T-helper 2 cell treated with Interferon-gamma antibody and Interleukin-4, amounts not matched to agents 5 μg/mL and 100 μg/mL, for 36 hours (primary cell): ENCODE data around the gene CDX1.

Source experiments
- DNase-seq: peaks from one replicate; pipeline ENCODE4 v3.0.0; 2021; ENCODE audit warnings: low spot score
- H3K27ac Mint-ChIP-seq: one replicate; pipeline ENCODE4 v1.8.0; 2021; ENCODE audit warnings: mild to moderate bottlenecking, mixed read lengths
- H3K27me3 Mint-ChIP-seq: one replicate; pipeline ENCODE4 v1.8.0; 2021; ENCODE audit warnings: low read depth, mixed read lengths
- H3K36me3 Mint-ChIP-seq: one replicate; pipeline ENCODE4 v1.8.0; 2021; ENCODE audit warnings: low read depth, mixed read lengths
- H3K4me1 Mint-ChIP-seq: one replicate; pipeline ENCODE4 v1.8.0; 2021; ENCODE audit warnings: low read depth, mixed read lengths
- H3K4me3 Mint-ChIP-seq: one replicate; pipeline ENCODE4 v1.8.0; 2022; ENCODE audit warnings: mild to moderate bottlenecking, moderate library complexity, mixed read lengths
- H3K9me3 Mint-ChIP-seq: one replicate; pipeline ENCODE4 v1.8.0; 2021; ENCODE audit warnings: mixed read lengths

CDX1 gene

GRCh38 chr5:150214289-150214688, 47.7 kb downstream of the CDX1 start:
- no peaks in the 10 kb centered on the region for H3K9me3 Mint-ChIP-seq
- no peak overlapping the region for H3K27ac Mint-ChIP-seq
- no peak overlapping the region for H3K4me3 Mint-ChIP-seq
- no peak for DNase-seq
- peaks cover 3% of the 10 kb centered on the region for H3K27me3 Mint-ChIP-seq
- H3K4me1 Mint-ChIP-seq = peaks cover 2% of the 10 kb centered on the region
- H3K36me3 Mint-ChIP-seq = no peaks in the 10 kb centered on the region

GRCh38 chr5:150215979-150216944, 49.7 kb downstream of the CDX1 start:
- Mint-ChIP-seq H3K27ac (no peak overlapping the region), H3K9me3 (no peaks in the 10 kb centered on the region), H3K4me1 (peaks cover 1% of the 10 kb centered on the region), H3K27me3 (peaks cover 3% of the 10 kb centered on the region), H3K4me3 (no peak overlapping the region), H3K36me3 (no peaks in the 10 kb centered on the region)
- DNase-seq = no peak

DNA sequence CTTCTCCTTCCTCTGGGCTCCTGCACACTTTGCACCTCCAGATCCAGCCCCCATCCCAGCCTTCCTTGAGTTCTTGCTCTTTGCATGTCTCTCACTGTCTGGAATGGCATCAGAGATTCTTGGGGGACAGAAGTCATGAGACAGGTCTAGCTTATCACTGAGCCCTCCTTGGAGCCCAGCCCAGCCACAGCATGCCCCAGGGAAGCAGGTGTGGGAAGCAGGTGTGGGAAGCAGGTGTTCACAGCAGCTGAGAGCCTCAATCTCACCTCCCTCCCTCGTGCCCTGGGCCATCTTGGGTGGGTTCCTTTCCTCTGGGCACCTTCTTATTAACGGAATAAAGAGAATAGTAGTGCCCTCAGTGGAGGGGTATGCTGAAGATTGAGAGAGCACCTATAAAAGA, 50.5 kb downstream of the CDX1 start:
- Mint-ChIP-seq H3K4me1 (peaks cover 1% of the 10 kb centered on the region), H3K27ac (no peak overlapping the region), H3K9me3 (no peaks in the 10 kb centered on the region), H3K27me3 (peaks cover 3% of the 10 kb centered on the region), H3K36me3 (no peaks in the 10 kb centered on the region), H3K4me3 (no peak overlapping the region)
- no peak for DNase-seq

- peaks cover 3% of the 10 kb centered on the region for H3K27me3 Mint-ChIP-seq
- no peaks in the 10 kb centered on the region for H3K36me3 Mint-ChIP-seq
- peak; percentile 63 for DNase-seq
- no peak overlapping the region for H3K27ac Mint-ChIP-seq
- no peaks in the 10 kb centered on the region for H3K9me3 Mint-ChIP-seq
- no peak overlapping the region for H3K4me3 Mint-ChIP-seq
- H3K4me1 Mint-ChIP-seq = peaks cover 1% of the 10 kb centered on the region
Observed at GRCh38 chr5:150217873-150218692, 51.5 kb downstream of the CDX1 start.

- DNase-seq = no peak
- H3K9me3 Mint-ChIP-seq = no peaks in the 10 kb centered on the region
- H3K27me3 Mint-ChIP-seq = peaks cover 3% of the 10 kb centered on the region
- no peak overlapping the region for H3K4me3 Mint-ChIP-seq
- no peak overlapping the region for H3K27ac Mint-ChIP-seq
- peaks cover 1% of the 10 kb centered on the region for H3K4me1 Mint-ChIP-seq
- no peaks in the 10 kb centered on the region for H3K36me3 Mint-ChIP-seq
Observed at GRCh38 chr5:150218693-150219035, 52.1 kb downstream of the CDX1 start.

DNA sequence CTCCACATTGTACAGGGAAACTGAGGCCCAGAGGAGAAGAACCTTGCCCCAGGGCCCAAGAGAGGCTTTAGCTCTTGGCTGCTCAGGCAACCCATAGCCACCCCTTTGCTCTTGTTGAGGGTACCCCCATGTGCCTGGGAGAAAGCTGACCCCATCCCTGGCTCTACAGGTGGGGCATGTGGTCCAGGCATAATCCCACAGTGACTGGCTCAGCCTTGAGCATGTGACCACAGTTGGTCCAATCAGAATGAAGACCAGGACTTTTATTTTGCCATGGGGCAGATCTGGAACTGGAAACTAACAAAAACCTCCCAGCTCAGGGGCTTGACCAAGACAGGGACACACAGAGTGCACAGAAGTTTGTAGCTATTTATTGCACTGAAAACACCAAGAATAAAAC, 52.6 kb downstream of the CDX1 start:
- Mint-ChIP-seq H3K4me3 (no peak overlapping the region), H3K36me3 (no peaks in the 10 kb centered on the region), H3K27ac (no peak overlapping the region), H3K9me3 (no peaks in the 10 kb centered on the region), H3K4me1 (peaks cover 1% of the 10 kb centered on the region), H3K27me3 (peaks cover 3% of the 10 kb centered on the region)
- no peak for DNase-seq

DNA sequence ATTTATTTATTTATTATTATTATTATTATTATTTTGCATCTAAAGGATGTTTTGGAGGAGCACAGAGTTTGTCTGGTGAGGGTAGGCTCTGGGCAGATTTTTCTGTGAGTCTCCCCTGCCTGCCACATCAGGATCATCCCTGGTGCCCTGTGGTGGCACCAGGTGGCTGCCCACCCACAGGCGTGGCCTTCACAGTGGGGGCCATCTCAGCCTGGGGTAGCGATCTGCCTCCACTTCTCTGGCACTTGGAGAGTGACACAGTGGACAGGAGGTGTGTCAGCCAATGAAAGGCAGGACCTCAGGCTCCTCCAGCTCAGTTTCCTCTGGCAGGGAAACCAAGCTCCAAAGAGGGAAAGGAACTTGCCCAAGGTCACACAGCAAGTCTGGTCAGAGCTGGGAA, 53.3 kb downstream of the CDX1 start:
- Mint-ChIP-seq H3K4me3 (no peak overlapping the region), H3K9me3 (no peaks in the 10 kb centered on the region), H3K27ac (no peak overlapping the region), H3K36me3 (no peaks in the 10 kb centered on the region), H3K4me1 (peaks cover 1% of the 10 kb centered on the region), H3K27me3 (peaks cover 3% of the 10 kb centered on the region)
- no peak for DNase-seq

DNA sequence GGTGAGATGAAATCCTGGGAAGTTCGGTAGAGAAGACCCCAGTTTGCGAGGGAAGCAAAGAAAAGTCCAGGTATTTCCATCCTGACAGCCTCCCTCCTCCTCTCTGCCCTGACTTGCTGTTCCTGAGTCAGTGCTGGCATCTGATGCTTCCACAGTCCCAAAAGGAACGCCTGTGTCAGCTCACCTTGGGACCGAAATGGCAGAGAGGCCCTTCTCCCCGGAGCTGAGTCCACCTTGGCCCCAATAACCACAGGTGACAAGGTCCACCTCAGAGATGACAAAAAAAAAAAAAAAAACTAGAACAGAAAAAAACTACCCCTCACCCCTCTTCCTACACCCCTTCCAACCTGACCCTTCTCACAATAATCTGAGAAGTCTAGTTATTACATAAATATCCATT, 54.9 kb downstream of the CDX1 start:
- H3K27ac Mint-ChIP-seq = no peak overlapping the region
- DNase-seq = no peak
- H3K9me3 Mint-ChIP-seq = no peaks in the 10 kb centered on the region
- H3K4me1 Mint-ChIP-seq = peaks cover 1% of the 10 kb centered on the region
- no peak overlapping the region for H3K4me3 Mint-ChIP-seq
- no peaks in the 10 kb centered on the region for H3K36me3 Mint-ChIP-seq
- H3K27me3 Mint-ChIP-seq = peaks cover 3% of the 10 kb centered on the region

DNA sequence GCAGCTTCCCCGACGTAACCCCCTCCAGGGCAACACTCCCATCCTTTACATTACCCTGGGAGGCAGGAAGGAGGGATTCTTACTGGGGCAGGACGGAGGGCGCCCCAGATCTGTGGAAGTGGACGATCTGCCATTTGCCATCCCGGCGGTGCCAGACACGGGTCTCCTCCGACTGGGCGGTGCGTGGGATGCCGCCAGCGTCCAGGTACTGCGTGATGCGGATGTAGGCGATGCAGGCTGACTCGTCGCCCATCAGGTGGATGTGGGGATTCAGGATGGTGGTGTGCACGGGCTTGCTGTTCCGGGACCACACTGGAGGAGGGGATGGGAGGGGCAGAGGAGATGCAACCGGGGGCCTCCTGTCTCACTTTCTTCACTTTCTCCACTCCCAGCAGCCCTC, 56.3 kb downstream of the CDX1 start:
- peaks cover 1% of the 10 kb centered on the region for H3K4me1 Mint-ChIP-seq
- no peaks in the 10 kb centered on the region for H3K9me3 Mint-ChIP-seq
- H3K4me3 Mint-ChIP-seq = no peak overlapping the region
- no peaks in the 10 kb centered on the region for H3K36me3 Mint-ChIP-seq
- H3K27ac Mint-ChIP-seq = no peak overlapping the region
- DNase-seq = no peak
- H3K27me3 Mint-ChIP-seq = no peaks in the 10 kb centered on the region

DNA sequence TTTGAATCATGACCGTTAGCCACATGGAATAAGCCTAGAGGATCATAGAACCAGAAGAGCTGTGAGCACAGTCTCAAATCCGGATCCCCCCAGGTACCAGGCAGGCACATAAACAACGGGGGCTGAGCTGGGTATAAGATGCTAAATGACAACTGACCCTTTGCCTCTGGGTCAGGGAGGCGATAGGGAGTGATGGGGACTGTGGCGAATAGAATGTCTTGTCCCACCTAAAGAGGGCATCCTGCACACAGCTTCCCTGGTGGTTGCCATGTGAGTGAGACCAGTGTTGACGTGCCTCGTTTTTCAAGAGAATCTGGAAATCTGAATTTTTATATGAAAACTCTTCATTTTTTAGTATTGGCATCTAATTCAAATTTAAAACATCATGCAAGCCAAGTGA, 56.9 kb downstream of the CDX1 start:
- Mint-ChIP-seq H3K4me1 (no peaks in the 10 kb centered on the region), H3K4me3 (no peak overlapping the region), H3K27ac (no peak overlapping the region), H3K27me3 (no peaks in the 10 kb centered on the region), H3K9me3 (no peaks in the 10 kb centered on the region), H3K36me3 (no peaks in the 10 kb centered on the region)
- DNase-seq = no peak

DNA sequence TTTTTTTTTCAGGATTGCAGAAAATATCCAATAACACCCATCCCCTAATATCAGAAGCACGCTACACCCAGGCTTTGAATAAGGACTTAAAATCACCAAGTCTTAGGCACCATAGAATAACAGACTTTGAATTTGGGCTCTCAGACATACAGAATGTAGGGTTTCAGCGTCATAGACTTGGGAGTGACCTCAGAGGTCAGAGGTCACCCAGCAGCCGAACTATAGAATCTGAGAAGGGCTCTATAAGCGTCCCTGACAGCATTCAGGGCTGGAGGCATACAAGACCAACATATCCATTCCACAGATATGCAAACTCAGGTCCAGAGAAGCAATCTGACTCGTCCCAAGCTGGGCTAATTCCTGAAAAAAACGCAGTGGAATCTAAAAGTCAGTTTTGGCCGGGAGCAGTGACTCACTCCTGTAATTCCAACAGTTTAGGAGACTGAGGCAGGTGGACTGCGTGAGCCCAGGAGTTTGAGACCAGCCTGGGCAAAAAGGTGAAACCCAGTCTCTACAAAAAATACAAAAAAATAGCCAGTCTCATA, 58.0 kb downstream of the CDX1 start:
- no peak for DNase-seq
- Mint-ChIP-seq H3K9me3 (no peaks in the 10 kb centered on the region), H3K27ac (no peak overlapping the region), H3K36me3 (no peaks in the 10 kb centered on the region), H3K27me3 (no peaks in the 10 kb centered on the region), H3K4me1 (no peaks in the 10 kb centered on the region), H3K4me3 (no peak overlapping the region)

GRCh38 chr5:150227036-150227435, 60.5 kb downstream of the CDX1 start:
- H3K27ac Mint-ChIP-seq = no peak overlapping the region
- DNase-seq = no peak
- no peak overlapping the region for H3K4me3 Mint-ChIP-seq
- H3K9me3 Mint-ChIP-seq = no peaks in the 10 kb centered on the region
- no peaks in the 10 kb centered on the region for H3K36me3 Mint-ChIP-seq
- no peaks in the 10 kb centered on the region for H3K27me3 Mint-ChIP-seq
- no peaks in the 10 kb centered on the region for H3K4me1 Mint-ChIP-seq

DNA sequence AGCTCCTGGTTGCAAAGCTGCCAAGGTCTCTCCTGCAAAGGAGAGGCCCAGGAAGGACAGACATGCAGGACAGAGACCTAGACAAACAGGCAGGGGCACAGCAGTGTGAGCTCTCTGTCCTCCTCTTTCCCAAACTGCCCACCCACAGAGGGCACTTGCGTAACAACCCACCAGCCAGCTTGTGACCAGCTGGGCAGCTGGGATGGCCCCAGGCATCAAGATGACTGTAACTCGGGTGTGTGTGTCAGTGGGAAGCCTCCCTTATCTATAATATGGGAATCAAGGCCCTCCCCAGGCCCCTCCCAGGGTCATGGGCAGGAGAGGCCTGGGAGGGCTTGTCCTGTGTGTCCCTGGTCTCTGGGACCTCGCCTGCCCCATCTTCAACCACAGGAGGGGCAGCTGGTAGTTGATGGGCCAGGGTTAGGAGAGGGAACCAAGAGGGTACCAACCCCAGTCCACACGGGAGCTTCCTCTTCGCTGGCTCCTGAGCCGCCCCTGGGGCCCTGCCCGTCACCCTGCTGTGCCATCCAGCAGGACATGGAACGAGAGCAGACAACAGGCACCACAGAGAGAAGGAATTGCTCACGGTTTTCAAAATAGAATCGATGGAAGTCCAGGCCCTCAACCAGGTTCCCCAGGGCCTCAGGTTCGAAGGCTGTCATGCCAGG, 61.2 kb downstream of the CDX1 start:
- no peaks in the 10 kb centered on the region for H3K27me3 Mint-ChIP-seq
- H3K4me1 Mint-ChIP-seq = no peaks in the 10 kb centered on the region
- H3K4me3 Mint-ChIP-seq = no peak overlapping the region
- H3K9me3 Mint-ChIP-seq = no peaks in the 10 kb centered on the region
- no peak overlapping the region for H3K27ac Mint-ChIP-seq
- DNase-seq = no peak
- no peaks in the 10 kb centered on the region for H3K36me3 Mint-ChIP-seq

GRCh38 chr5:150229571-150229970, 63.0 kb downstream of the CDX1 start:
- Mint-ChIP-seq H3K4me1 (no peaks in the 10 kb centered on the region), H3K36me3 (no peaks in the 10 kb centered on the region), H3K27ac (no peak overlapping the region), H3K27me3 (no peaks in the 10 kb centered on the region), H3K4me3 (no peak overlapping the region), H3K9me3 (no peaks in the 10 kb centered on the region)
- no peak for DNase-seq
